H7 (cell line): ENCODE data around the gene F2RL1. TPM values are rescaled to one million over a fixed set of nuclear protein-coding genes. Genes with fewer than 3 reads are reported as not detected.
A peak's percentile ranks its signal among the peaks of the same experiment; 100 is the strongest.
"Not testable (repeated sequence)": the region's sequence is repeated elsewhere in the genome, so short reads cannot be mapped to it uniquely, and the experiment has no call there.

ENCODE experiments used
- DNase-seq: peaks from one replicate; pipeline ENCODE4 v3.0.0; 2012
- H3K27me3 ChIP-seq: 2 replicates; pipeline ENCODE4 v1.6.0; 2011; ENCODE audit warnings: mild to moderate bottlenecking, low read length; ENCODE audit not compliant: control insufficient read depth, insufficient read depth
- H3K36me3 ChIP-seq: replicated peaks from 2 replicates; pipeline ENCODE4 v1.5.1; 2011; ENCODE audit warnings: low read length; ENCODE audit not compliant: control insufficient read depth, insufficient read depth
- H3K4me3 ChIP-seq: 2 replicates; pipeline ENCODE4 v1.5.1; 2011; ENCODE audit warnings: low read depth, mild to moderate bottlenecking, control low read depth, low read length, moderate library complexity; ENCODE audit not compliant: insufficient read depth
- total RNA-seq: library from RNA; depleted of rRNA; stranded (reverse); fragments of >200 nt; shearing (Covaris generic); gene quantifications from 2 replicates; pipeline ENCODE4 v1.2.3, GENCODE V29; 2014

Gene F2RL1
- total RNA-seq, 1 experiment from 2014 or later, result 40.7 TPM

DNA sequence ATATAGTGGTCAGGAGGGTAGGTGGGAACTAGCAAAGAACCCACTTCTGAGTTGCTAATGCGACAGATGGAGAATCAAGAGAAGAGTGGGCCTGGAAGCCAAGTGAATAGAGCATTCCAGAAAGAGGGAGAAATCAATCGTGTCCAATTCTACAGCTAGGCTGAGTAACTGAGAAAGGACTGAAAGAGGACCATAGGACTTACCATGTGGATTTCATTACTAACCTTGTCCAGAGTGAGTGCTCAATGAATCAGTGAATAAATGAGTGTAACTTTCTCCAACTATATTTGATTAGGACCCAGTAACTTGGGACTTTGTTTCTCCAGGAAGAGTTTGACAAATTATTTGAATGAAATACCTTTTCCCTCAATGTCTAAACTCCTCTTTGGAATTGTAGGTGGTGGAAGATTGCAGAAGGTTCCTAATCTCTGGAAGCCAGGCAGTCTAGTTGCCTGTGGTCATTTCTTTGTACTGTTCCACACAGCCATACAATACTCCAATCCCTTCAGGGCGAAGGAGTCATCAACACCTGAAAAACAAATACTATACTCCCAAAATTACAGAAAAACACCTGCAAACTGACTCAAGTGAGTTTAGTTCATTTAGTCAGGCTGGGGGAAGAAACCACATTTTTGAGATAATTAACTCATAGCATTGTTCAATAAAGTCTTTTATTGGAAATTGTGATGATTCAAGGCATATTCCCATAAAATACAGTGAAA is 2.6 kb upstream of the F2RL1 start:
- Histone ChIP-seq H3K4me3 (no peak overlapping the region), H3K36me3 (no peaks in the 10 kb centered on the region), H3K27me3 (peaks cover 10% of the 10 kb centered on the region)
- no peak for DNase-seq

DNA sequence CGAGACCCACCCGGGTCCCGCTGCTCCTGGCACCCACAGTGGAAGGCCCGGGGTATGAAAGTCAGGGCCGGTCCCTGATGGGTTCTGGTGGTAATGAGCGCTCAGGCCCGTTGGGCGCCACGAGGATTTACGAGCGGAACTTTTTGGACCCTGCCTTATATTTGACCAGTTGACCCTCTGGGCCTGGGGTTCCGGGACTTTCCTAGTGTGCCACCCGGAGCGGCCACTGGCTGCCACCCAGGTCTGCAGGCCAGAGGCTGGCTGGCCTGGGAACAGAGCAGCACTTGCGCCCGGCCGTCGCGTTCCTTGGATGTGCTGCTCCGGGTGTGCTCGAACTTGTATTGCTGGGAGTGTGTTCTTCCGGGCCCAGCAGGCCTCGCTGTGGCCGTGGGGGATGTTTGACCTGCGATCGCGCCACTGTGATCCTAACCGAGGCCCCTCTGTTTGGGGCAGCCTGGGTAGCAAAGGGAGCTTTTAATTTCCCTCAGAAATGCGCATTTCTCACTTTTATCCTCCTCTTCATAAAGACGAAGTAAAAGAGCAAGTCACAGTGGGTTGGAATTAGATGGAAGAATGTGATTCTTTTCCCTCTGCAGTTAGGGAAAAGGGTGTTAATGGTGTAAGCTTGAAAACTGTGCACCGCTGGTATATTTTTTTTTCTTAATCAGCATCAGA is 1.2 kb downstream of the F2RL1 start:
- peak overlapping the region; percentile 90 for H3K4me3 ChIP-seq
- no peaks in the 10 kb centered on the region for H3K36me3 ChIP-seq
- DNase-seq, result peak; percentile 69
- peaks cover 10% of the 10 kb centered on the region for H3K27me3 ChIP-seq

DNA sequence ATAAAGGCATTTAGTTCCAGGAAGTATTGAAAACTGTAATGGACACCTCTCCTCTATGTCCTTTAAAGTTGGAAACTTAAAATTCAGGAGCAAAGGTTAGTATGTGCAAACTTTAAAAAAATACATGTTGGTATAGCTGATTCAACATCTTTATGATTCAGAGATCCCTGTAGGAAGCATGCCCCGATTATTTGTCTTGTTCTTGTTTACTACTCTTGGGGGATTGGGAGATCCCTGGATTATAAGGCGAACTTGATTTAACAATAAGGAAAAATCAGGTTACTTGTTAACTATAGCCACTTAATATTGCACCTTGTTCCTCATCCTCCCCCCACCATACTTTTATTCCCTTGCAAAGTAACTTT is 1.7 kb downstream of the F2RL1 start:
- DNase-seq, result peak; percentile 19
- Histone ChIP-seq H3K36me3 (no peaks in the 10 kb centered on the region), H3K4me3 (peak overlapping the region; percentile 90; the same call in 1 of the 2 replicates), H3K27me3 (peaks cover 10% of the 10 kb centered on the region)

DNA sequence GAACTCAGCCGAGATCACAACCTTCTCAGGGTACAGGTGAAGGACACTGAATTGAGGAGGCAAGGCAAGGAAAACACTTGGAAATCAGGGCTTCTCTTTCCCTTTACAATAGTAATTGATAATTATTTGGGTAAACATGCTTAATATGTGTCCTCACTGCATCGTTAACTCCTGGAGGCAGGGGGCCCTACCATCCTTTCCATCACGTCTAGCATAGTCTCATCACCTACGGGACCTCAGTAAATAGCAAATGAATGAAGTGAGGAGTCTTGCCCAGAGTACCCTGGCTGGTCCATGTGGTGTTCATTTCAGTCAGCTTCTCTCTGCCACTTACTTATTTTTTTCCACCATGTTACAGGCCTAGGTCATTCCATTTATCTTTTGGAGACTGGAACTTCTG is 2.3 kb downstream of the F2RL1 start:
- Histone ChIP-seq H3K27me3 (peaks cover 10% of the 10 kb centered on the region), H3K36me3 (no peaks in the 10 kb centered on the region), H3K4me3 (no peak overlapping the region)
- DNase-seq, result peak; percentile 58

DNA sequence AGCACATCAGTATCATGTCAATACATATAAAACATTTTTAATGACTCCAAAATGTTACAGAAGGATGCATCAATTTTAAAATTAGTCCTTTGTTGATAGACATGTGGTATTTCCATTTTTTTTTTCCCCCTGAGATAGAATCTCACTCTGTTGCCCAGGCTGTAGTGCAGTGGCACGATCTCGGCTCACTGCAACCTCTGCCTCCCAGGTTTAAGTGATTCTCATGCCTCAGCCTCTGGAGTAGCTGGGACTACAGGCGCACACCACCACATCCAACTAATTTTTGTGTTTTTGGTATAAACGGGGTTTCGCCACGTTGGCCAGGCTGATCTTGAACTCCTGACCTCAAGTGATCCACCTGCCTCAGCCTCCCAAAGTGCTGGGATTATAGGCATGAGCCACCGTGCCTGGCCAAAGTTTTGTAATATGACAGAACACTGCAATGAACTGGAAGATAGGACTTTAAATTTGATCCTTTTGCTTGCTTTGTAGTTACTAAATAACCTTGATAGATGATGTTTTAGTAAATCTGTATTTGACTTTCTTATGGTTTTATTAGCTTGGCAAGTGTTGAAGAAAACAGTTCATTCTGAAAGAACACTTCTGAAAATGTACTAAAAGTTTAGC is 3.4 kb downstream of the F2RL1 start:
- not testable (repeated sequence) for H3K4me3 ChIP-seq, H3K27me3 ChIP-seq, H3K36me3 ChIP-seq, DNase-seq

DNA sequence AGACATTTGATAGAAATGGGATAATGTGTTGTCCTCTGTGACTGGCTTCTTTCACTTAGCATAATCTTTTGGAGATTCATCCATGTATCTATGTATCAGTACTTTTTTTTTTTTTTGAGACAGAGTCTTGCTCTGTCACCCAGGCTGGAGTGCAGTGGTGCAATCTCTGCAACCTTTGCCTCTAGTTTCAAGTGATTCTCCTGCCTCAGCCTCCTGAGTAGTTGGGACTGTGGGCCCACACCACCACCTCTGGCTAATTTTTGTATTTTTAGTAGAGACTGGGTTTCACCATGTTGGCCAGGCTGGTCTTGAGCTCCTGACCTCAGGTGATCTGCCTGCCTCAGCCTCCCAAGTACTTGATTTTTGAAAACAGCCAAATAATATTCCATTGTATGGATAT is 7.6 kb downstream of the F2RL1 start:
- H3K4me3 ChIP-seq, DNase-seq, H3K27me3 ChIP-seq, H3K36me3 ChIP-seq: not testable (repeated sequence)

DNA sequence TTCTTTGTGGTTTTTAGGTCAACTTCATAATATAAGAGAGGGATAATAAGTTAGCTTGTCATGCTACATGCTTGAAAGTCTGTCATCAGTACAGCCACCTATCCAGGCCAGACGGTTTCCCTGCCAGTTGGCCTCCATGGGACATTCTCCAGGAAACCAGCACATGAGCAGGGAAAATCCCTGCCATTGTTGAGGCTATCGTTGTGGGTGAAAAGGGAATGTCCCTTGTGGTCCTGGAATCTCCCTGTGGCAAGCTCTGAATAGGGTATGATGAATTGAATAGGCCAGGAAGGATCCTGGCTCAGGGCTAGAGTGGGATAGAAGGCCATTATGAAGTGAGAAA is 12.3 kb downstream of the F2RL1 start:
- Histone ChIP-seq H3K27me3 (no peaks in the 10 kb centered on the region), H3K36me3 (peaks cover 3% of the 10 kb centered on the region; the same call in 1 of the 2 replicates), H3K4me3 (no peak overlapping the region)
- peak; percentile 58 for DNase-seq

DNA sequence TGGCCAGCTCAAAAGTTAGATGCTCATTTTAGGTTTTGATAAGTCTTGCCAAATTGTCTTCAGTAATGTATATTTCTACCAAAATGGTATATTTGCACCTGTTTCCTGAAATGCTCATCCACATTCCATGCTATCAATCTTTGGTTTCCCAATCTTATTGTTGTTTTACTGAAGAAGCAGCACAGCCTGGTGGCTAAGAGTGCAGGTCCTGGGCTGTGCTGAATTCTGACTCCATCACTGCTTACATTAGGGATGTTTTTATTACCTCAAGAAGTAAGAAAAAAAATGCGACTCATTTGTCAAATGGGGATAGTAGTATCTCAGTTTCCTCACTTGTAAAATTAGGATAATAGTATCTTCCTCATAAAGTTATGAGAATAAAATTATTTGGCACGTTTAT is 17.4 kb downstream of the F2RL1 start:
- H3K27me3 ChIP-seq, result no peaks in the 10 kb centered on the region
- H3K36me3 ChIP-seq, result peaks cover 3% of the 10 kb centered on the region; the same call in 1 of the 2 replicates
- DNase-seq, result no peak
- H3K4me3 ChIP-seq, result no peak overlapping the region

DNA sequence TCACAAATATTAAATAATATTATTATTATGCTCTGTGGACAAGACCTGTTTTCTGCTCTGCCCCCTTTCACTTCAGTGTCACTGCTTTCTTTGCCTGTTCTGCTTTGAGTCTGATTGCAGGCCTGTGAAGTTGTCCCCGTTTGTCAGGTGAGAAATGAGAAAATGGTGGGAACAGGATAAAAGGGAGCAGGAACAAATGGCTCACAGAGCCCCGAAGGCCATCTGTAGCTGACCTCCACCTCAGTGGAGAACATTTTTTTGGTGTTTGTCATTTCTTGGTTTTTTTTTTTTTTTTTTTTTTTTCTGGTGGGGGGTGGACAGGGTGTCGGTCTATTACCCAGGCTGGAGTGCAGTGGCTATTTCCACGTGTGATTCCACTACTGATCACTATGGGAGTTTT is 17.8 kb downstream of the F2RL1 start:
- H3K27me3 ChIP-seq, result no peaks in the 10 kb centered on the region
- DNase-seq, result no peak
- H3K36me3 ChIP-seq, result peaks cover 3% of the 10 kb centered on the region; the same call in 1 of the 2 replicates
- no peak overlapping the region for H3K4me3 ChIP-seq

DNA sequence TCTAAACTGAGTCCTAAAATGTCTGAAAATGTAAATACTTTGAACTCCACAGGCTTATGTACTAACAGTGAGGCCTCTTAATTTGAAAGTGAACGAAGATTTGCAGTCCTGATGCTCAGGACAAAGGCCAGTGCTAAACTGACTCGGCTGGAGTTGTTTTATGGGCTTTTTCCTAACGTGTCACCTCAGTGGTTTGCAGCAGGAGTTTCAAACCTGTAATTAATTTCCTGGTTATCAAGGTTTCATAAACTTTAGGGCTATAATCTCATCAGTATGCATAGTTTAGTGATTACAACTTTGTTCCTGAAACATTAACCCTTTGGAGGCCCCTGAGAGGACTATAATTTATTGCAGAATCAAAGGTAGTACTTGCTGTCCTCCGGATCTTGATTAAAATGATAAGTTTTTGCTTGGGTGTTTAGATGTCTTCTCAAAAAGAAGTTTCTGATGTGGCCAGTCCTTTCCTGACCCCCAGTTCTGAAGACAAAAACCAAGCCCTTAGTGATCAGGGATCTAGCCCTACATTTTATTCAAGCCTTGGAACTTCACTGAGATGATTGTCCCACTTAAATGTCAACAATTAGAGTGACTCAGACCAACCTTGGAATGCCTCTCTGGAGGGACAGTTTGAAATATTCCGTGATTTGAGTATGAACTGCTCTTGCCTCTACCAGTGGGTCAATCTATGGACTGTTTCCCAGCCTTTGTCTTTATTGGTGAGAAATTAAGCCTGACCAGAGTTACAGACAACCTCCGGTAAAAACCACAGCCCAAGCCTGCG is 19.8 kb downstream of the F2RL1 start:
- no peak overlapping the region for H3K4me3 ChIP-seq
- H3K36me3 ChIP-seq, result no peaks in the 10 kb centered on the region
- no peaks in the 10 kb centered on the region for H3K27me3 ChIP-seq
- no peak for DNase-seq

DNA sequence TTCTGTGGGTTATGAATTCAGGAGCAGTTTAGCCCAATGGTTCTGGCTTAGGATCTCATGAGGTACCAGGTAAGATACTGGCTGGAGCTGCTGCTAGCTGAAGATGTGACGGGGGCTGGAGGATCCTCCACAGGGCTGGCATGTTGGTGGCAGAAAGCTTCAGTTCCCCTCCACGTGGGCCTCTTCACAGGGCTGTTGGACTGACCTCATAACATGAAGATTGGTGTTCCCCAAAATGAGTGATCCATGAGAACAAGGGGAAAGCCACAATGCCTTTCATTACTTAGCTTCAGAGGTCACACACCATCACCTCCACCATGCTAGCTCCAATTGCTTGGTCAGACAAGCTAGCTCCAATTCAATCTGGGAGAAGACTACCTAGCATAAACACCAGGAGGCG is 22.5 kb downstream of the F2RL1 start:
- H3K27me3 ChIP-seq, result no peaks in the 10 kb centered on the region
- no peak overlapping the region for H3K4me3 ChIP-seq
- no peak for DNase-seq
- no peaks in the 10 kb centered on the region for H3K36me3 ChIP-seq

DNA sequence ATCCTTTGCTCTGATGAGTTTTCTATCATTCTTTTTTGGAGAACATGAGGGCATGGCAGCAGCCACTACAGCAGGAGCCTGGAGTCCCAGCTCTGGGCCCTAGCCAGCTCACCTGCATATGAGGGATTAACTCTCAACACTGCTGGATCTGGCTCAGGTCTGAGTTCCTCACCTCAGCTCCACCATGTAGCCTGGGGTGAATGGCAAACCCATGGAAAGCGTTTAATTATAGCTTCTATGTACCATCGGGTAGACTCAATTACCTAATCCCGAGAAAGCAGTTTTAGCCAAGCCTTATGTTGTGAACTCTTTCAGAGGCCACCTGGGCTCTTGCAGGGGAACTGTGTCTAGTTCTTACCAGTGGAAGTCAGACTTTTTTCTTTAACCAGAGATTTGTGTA is 27.1 kb downstream of the F2RL1 start:
- H3K27me3 ChIP-seq, result no peaks in the 10 kb centered on the region
- no peaks in the 10 kb centered on the region for H3K36me3 ChIP-seq
- DNase-seq, result no peak
- H3K4me3 ChIP-seq, result no peak overlapping the region

DNA sequence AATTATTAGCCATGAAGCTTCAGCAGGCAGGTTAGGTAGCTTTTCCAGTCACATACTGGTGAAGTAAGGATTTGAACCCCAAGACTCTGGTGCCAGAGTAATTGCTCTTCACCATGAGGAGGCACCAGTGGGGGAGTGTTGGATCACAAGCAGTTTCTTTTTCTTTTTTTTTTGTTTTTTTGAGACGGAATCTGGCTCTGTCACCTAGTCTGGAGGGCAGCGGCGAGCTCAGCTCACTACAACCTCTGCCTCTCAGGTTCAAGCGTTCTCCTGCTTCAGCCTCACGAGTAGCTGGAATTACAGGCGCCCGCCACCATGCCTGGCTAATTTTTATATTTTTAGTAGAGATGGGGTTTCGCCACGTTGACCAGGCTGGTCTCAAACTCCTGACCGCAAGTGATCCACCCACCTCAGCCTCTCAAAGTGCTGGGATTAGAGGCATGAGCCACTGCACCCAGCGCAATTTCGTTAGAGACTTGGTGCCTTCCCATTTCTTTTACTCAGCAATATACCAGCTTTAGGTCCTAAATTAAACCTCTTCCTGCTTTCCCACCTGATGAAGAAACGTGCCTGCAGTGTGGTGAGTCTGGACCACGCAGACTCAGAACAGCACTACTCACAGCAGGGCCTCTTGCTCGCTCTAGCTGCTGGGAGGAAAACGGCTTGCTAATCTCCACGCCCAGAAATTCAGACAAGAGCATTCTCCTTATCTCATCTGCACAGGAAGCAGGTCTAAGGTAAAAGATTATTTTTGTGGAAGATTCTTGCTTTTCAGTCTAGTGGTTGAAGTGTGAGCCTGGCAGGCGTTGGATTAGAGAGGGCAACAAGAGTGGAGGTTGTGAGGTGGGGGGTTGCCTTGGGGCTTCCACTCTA is 30.8 kb downstream of the F2RL1 start, which contains the start of gene S100Z:
Gene S100Z, plus strand, starts transcription at position 596 of the 873 bp plus-strand sequence. CDS start 25,346 bp downstream, outside the sequence.
- no peak for DNase-seq
- no peaks in the 10 kb centered on the region for H3K27me3 ChIP-seq

More for the DNA sequence above, 30.8 kb downstream of the F2RL1 start, which contains the start of gene S100Z:
- no peaks in the 10 kb centered on the region for H3K36me3 ChIP-seq
- no peak within 1 kb of the TSS for H3K4me3 ChIP-seq
